IMR-90 (cell line): ENCODE results near the gene VEGFA. TPM values are rescaled to one million over a fixed set of nuclear protein-coding genes. Genes with fewer than 3 reads are reported as not detected.

Experiments used
- ATAC-seq: fragments of 200-7000 bp; cut with Tn5 transposase; 2 replicates; pipeline ENCODE4 v1.9.1; 2020; ENCODE audit warnings: low read depth, mild to moderate bottlenecking, moderate library complexity
- BruUV-seq: library from RNA; stranded (reverse); fragments of 400-500 nt; replicated peaks from 2 replicates; lab custom pipeline; 2021; lab: Mats Ljungman, UMichigan
- CTCF ChIA-PET: fragments of 300-600 bp; formaldehyde crosslinking; extraction: SDS; loops from one replicate; lab custom pipeline; 2021; ENCODE audit warnings: antibody characterized with exemption; lab: Yijun Ruan, JAX
- POLR2A ChIA-PET: fragments of 300-600 bp; sonication (Branson Sonifier 250); formaldehyde crosslinking; loops from one replicate; lab custom pipeline; 2022; ENCODE audit warnings: antibody characterized with exemption; ENCODE audit not compliant: unreplicated experiment; lab: Charles Lee
- DNase-seq: peaks from one replicate; pipeline ENCODE4 v3.0.0; 2013
- H2AFZ ChIP-seq: replicated peaks from 2 replicates; pipeline ENCODE3; 2013; ENCODE audit warnings: low read length, mild to moderate bottlenecking; ENCODE audit not compliant: poor library complexity
- H2AK5ac ChIP-seq: 2 replicates; pipeline ENCODE4 v1.6.1; 2013; ENCODE audit warnings: low read depth, low read length, inconsistent platforms
- H2AK9ac ChIP-seq: replicated peaks from 2 replicates; pipeline ENCODE3; 2013; ENCODE audit warnings: mild to moderate bottlenecking, low read depth, low read length, moderate library complexity; ENCODE audit not compliant: poor library complexity
- H2BK120ac ChIP-seq: 2 replicates; pipeline ENCODE4 v1.6.1; 2013; ENCODE audit warnings: low read depth, low read length, inconsistent platforms
- H2BK15ac ChIP-seq: 3 replicates; pipeline ENCODE4 v1.6.1; 2013; ENCODE audit warnings: low read depth, low read length, inconsistent platforms
- H2BK20ac ChIP-seq: 2 replicates; pipeline ENCODE4 v1.6.1; 2013; ENCODE audit warnings: low read depth, mild to moderate bottlenecking, inconsistent platforms, low read length, moderate library complexity
- H2BK5ac ChIP-seq: 2 replicates; pipeline ENCODE4 v1.6.1; 2013; ENCODE audit warnings: mild to moderate bottlenecking, low read depth, low read length, inconsistent platforms; ENCODE audit not compliant: poor library complexity, severe bottlenecking
- H3K14ac ChIP-seq: replicated peaks from 2 replicates; pipeline ENCODE4 v1.6.1; 2013; ENCODE audit warnings: low read depth, low read length, inconsistent platforms
- H3K18ac ChIP-seq: 2 replicates; pipeline ENCODE4 v1.6.1; 2013; ENCODE audit warnings: low read depth, low read length, control low read depth
- H3K23ac ChIP-seq: 2 replicates; pipeline ENCODE4 v1.6.1; 2013; ENCODE audit warnings: low read depth, low read length, inconsistent platforms
- H3K27ac ChIP-seq: 2 replicates; pipeline ENCODE4 v1.5.1; 2013; ENCODE audit warnings: mild to moderate bottlenecking, control low read depth, low read length; ENCODE audit not compliant: insufficient read depth
- H3K27me3 ChIP-seq: 2 replicates; pipeline ENCODE4 v1.6.1; 2013; ENCODE audit warnings: low read length; ENCODE audit not compliant: control insufficient read depth, insufficient read depth
- H3K36me3 ChIP-seq: 2 replicates; pipeline ENCODE4 v1.6.1; 2013; ENCODE audit warnings: low read length, mixed read lengths; ENCODE audit not compliant: control insufficient read depth, insufficient read depth
- H3K4ac ChIP-seq: 2 replicates; pipeline ENCODE4 v1.6.1; 2013; ENCODE audit warnings: low read depth, low read length, inconsistent platforms
- H3K4me1 ChIP-seq: 2 replicates; pipeline ENCODE4 v1.6.1; 2013; ENCODE audit warnings: low read length, mixed read lengths; ENCODE audit not compliant: control insufficient read depth, insufficient read depth
- H3K4me2 ChIP-seq: 2 replicates; pipeline ENCODE4 v1.6.1; 2013; ENCODE audit warnings: low read depth, mild to moderate bottlenecking, control low read depth, low read length, moderate library complexity
- H3K4me3 ChIP-seq: 2 replicates; pipeline ENCODE4 v1.5.1; 2013; ENCODE audit warnings: low read depth, mild to moderate bottlenecking, control low read depth, low read length, moderate library complexity; ENCODE audit not compliant: insufficient read depth
- H3K56ac ChIP-seq: 2 replicates; pipeline ENCODE4 v1.6.1; 2013; ENCODE audit warnings: low read length, inconsistent platforms; ENCODE audit not compliant: insufficient read depth; ENCODE audit errors: extremely low read depth
- H3K79me1 ChIP-seq, 2 experiments: 2 replicates each; pipeline ENCODE4 v1.6.1; 2013; ENCODE audit warnings: low read length in 2 of 2, inconsistent platforms in 1 of 2, low read depth in 1 of 2
- H3K9ac ChIP-seq: 2 replicates; pipeline ENCODE4 v1.6.1; 2013; ENCODE audit warnings: low read depth, low read length, control low read depth
- H3K9me1 ChIP-seq: 2 replicates; pipeline ENCODE4 v1.6.1; 2013; ENCODE audit warnings: low read length, inconsistent platforms; ENCODE audit not compliant: insufficient read depth
- H3K9me3 ChIP-seq: 2 replicates; pipeline ENCODE4 v1.6.1; 2013; ENCODE audit warnings: low read length; ENCODE audit not compliant: control insufficient read depth, insufficient read depth
- H4K20me1 ChIP-seq: 2 replicates; pipeline ENCODE4 v1.6.1; 2013; ENCODE audit warnings: low read length, inconsistent platforms; ENCODE audit not compliant: insufficient read depth
- H4K5ac ChIP-seq: 2 replicates; pipeline ENCODE4 v1.6.1; 2013; ENCODE audit warnings: mild to moderate bottlenecking, low read depth, low read length, control low read depth
- H4K8ac ChIP-seq, 2 experiments: 2 replicates each; pipeline ENCODE4 v1.6.1; 2013; ENCODE audit warnings: low read depth in 2 of 2, low read length in 2 of 2, control low read depth in 1 of 2, inconsistent platforms in 1 of 2
- H4K91ac ChIP-seq: 2 replicates; pipeline ENCODE4 v1.6.1; 2013; ENCODE audit warnings: low read depth, low read length, inconsistent platforms; ENCODE audit not compliant: insufficient read depth
- BHLHE40 ChIP-seq: fragments of 150-350 bp; IDR thresholded peaks from 2 replicates; pipeline ENCODE4 v1.6.1; 2016; ENCODE audit warnings: mild to moderate bottlenecking, low read depth, low read length
- CEBPB ChIP-seq: IDR thresholded peaks from 2 replicates; pipeline ENCODE4 v1.6.1; 2012; ENCODE audit warnings: low read depth, low read length, improper control_type of control experiment
- CHD1 ChIP-seq: IDR thresholded peaks from 2 replicates; pipeline ENCODE4 v1.6.1; 2012; ENCODE audit warnings: low read depth, low read length, improper control_type of control experiment
- FOS ChIP-seq: fragments of 150-350 bp; IDR thresholded peaks from 2 replicates; pipeline ENCODE4 v1.6.1; 2016; ENCODE audit warnings: low read depth, low read length
- MAFK ChIP-seq: IDR thresholded peaks from 2 replicates; pipeline ENCODE4 v1.6.1; 2012; ENCODE audit warnings: low read depth, low read length, improper control_type of control experiment
- MAZ ChIP-seq: IDR thresholded peaks from 2 replicates; pipeline ENCODE4 v1.6.1; 2012; ENCODE audit warnings: low read depth, mild to moderate bottlenecking, low read length, improper control_type of control experiment, moderate library complexity, borderline replicate concordance
- MXI1 ChIP-seq: IDR thresholded peaks from 2 replicates; pipeline ENCODE4 v1.6.1; 2012; ENCODE audit warnings: low read depth, mild to moderate bottlenecking, low read length, moderate library complexity, borderline replicate concordance
- NFE2L2 ChIP-seq: fragments of 150-350 bp; IDR thresholded peaks from 2 replicates; pipeline ENCODE4 v1.6.1; 2016; ENCODE audit warnings: low read depth, mild to moderate bottlenecking, low read length
- POLR2A ChIP-seq: IDR thresholded peaks from 2 replicates; pipeline ENCODE4 v1.6.1; 2012; ENCODE audit warnings: mild to moderate bottlenecking, low read depth, low read length
- RAD21 ChIP-seq: IDR thresholded peaks from 2 replicates; pipeline ENCODE4 v1.6.1; 2012; ENCODE audit warnings: low read length, improper control_type of control experiment
- RCOR1 ChIP-seq: IDR thresholded peaks from 2 replicates; pipeline ENCODE4 v1.6.1; 2012; ENCODE audit warnings: mild to moderate bottlenecking, low read length, improper control_type of control experiment; ENCODE audit not compliant: insufficient replicate concordance
- RFX5 ChIP-seq: IDR thresholded peaks from 2 replicates; pipeline ENCODE4 v1.8.0; 2012; ENCODE audit warnings: low read depth, mild to moderate bottlenecking, low read length, moderate library complexity
- SMC3 ChIP-seq: fragments of 150-350 bp; IDR thresholded peaks from 2 replicates; pipeline ENCODE4 v1.6.1; 2016; ENCODE audit warnings: low read depth, mild to moderate bottlenecking, antibody characterized with exemption, low read length, moderate library complexity
- whole genome bisulfite sequencing, 2 experiments: methylation state at CpG; one replicate each; pipeline versions ENCODE4 v1.1.5 to v1.1.7; 2013; ENCODE audit warnings: missing lambda C conversion rate in 2 of 2; ENCODE audit not compliant: insufficient read length in 1 of 2; ENCODE audit errors: extremely low coverage in 2 of 2; 5-methylcytosine and 5-hydroxymethylcytosine counted together
- dilution Hi-C: fragments of 300-500 bp; cut with HindIII; formaldehyde crosslinking; loops from one replicate; pipeline ENCODE4 v1.14.3; 2018; ENCODE audit warnings: low sequenced_read_pairs; ENCODE audit not compliant: unreplicated experiment
- in situ Hi-C: fragments of 300-500 bp; cut with MboI; formaldehyde crosslinking; loops from 3 replicates; pipeline ENCODE4 v1.14.3; 2019; ENCODE audit warnings: low sequenced_read_pairs, inconsistent platforms, mixed read lengths
- intact Hi-C: fragments of 100-400 bp; cut with micrococcal nuclease; formaldehyde crosslinking; loops from 2 replicates; pipeline ENCODE4 v1.10.0; 2022
- polyA plus RNA-seq, 3 experiments: library from polyadenylated mRNA; depleted of rRNA; stranded (reverse); fragments of >200 nt; gene quantifications; 2 replicates each; pipeline ENCODE4 v1.2.3, GENCODE V29; 2012; ENCODE audit warnings: low replicate concordance in 1 of 3
- total RNA-seq: library from RNA; depleted of rRNA; stranded (reverse); fragments of >200 nt; gene quantifications from 2 replicates; pipeline ENCODE4 v1.2.3, GENCODE V29; 2012
- TF ChIP-seq, protein P1 (sequence below): fragments of 150-350 bp; IDR thresholded peaks from 2 replicates; pipeline ENCODE4 v1.6.1; 2016; ENCODE audit warnings: low read depth, mild to moderate bottlenecking, low read length, moderate library complexity, borderline replicate concordance
- TF ChIP-seq, protein P2 (sequence below): fragments of 150-350 bp; IDR thresholded peaks from 2 replicates; pipeline ENCODE4 v1.6.1; 2017; ENCODE audit warnings: mild to moderate bottlenecking, antibody characterized with exemption, low read length, low read depth

The VEGFA gene
- total and polyA plus RNA-seq, 2 of the 4 experiments (the other 2 are of a cell fraction): 190 to 234 TPM

DNA sequence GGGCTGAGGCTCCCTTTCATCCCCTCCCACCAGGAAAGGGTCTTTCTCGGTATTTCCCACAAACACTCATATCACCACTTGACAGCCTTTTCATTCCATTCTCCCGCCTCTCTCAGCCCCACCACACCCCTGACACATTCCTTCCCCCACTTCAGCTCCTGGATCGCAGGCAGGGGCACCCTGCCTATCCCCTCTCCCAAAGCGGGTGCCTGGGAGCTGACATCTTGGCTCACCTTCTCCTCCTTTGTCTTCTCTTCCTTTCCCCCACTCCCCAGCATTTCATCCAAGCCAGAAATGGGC, 10.2 kb upstream of the VEGFA start (continued):
- TF ChIP-seq, protein P1, sequence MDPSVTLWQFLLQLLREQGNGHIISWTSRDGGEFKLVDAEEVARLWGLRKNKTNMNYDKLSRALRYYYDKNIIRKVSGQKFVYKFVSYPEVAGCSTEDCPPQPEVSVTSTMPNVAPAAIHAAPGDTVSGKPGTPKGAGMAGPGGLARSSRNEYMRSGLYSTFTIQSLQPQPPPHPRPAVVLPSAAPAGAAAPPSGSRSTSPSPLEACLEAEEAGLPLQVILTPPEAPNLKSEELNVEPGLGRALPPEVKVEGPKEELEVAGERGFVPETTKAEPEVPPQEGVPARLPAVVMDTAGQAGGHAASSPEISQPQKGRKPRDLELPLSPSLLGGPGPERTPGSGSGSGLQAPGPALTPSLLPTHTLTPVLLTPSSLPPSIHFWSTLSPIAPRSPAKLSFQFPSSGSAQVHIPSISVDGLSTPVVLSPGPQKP: no peak
- TF ChIP-seq RFX5: no peak

DNA sequence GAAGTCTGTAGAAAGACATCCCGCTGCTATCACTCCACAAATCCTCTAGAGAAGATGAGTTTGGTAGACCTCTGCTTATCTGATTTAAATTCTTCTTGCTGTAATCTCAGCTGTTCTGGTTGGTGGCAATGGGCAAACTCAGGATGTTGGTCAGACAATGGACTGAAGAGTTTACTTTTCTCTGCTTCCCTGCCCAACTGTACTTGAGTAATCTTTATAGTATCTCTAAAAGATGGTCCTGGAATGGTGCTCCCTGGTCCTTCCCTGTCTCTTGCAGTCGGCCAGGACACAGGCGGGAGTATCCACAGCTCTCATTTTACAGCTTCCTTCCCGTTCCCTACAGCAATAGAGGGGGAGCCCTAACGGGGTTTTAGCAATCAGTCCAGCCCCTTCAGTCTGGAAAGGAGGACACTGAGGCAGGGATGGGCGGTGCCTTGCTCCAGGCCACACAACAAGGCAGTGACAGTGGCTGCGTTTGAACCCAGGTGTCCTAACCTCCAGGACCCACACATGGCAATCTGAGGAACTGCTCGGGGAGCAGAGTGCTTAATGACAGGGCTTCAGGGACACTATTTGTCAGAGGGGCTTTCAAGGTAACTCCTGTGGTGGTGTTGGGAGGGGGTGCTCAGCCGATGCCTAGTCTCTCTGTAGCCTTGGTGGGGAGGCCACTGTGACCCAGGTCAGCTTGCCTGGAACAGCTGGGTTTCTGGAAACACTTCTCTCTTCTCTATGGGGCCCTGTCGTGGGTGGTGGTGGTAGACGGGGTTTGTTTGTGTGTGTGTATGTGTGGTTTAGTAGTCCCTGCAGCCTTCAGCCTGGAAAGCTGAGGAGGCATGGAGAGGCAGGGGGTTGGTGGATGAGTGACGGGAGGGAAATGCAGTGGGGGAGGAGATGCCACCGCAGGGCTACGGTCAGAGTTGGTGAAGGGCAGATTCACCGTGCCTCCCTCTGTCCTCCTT, 9.5 kb upstream of the VEGFA start:
- no peak overlapping the region for H3K4ac ChIP-seq
- no peak overlapping the region; the same call in 1 of the 2 replicates for H3K23ac ChIP-seq
- no peak overlapping the region for H3K27ac ChIP-seq
- H4K20me1 ChIP-seq: no peaks in the 10 kb centered on the region
- no peak for DNase-seq
- H3K9me3 ChIP-seq: no peaks in the 10 kb centered on the region
- ChIA-PET CTCF (interaction anchor here (1.2 kb wide), 1 partner anchor 93 kb away, joined by 3 read pairs; no protein-coding TSS in a partner anchor), POLR2A (no interaction called here)
- no peaks in the 10 kb centered on the region for H3K79me1 ChIP-seq
- dilution Hi-C loops (no loop called here), intact Hi-C loops (no loop called here), in situ Hi-C loops (no loop called here)
- no peak overlapping the region for H2BK15ac ChIP-seq
- H4K5ac ChIP-seq: no peak overlapping the region
- no TSS peak for BruUV-seq
- H3K56ac ChIP-seq: no peak overlapping the region
- no peak overlapping the region for H3K14ac ChIP-seq
- H3K9me1 ChIP-seq: no peaks in the 10 kb centered on the region
- H3K4me1 ChIP-seq: peaks cover 10% of the 10 kb centered on the region
- no peak overlapping the region for H2BK20ac ChIP-seq
- no peak overlapping the region for H2AFZ ChIP-seq
- no peak overlapping the region for H2BK5ac ChIP-seq
- H2BK120ac ChIP-seq: no peak overlapping the region
- H4K91ac ChIP-seq: no peak overlapping the region
- TF ChIP-seq RCOR1: no peak
- no peak for TF ChIP-seq RAD21
- TF ChIP-seq CHD1: no peak
- TF ChIP-seq MXI1: no peak
- no peak for TF ChIP-seq NFE2L2
- TF ChIP-seq SMC3: no peak
- no peak for TF ChIP-seq BHLHE40
- TF ChIP-seq MAZ: no peak
- TF ChIP-seq RFX5: no peak
- TF ChIP-seq POLR2A: no peak
- no peak for TF ChIP-seq CEBPB
- TF ChIP-seq, protein P2, sequence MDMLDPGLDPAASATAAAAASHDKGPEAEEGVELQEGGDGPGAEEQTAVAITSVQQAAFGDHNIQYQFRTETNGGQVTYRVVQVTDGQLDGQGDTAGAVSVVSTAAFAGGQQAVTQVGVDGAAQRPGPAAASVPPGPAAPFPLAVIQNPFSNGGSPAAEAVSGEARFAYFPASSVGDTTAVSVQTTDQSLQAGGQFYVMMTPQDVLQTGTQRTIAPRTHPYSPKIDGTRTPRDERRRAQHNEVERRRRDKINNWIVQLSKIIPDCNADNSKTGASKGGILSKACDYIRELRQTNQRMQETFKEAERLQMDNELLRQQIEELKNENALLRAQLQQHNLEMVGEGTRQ: no peak
- TF ChIP-seq FOS: no peak
- no peak for TF ChIP-seq MAFK
- no peak overlapping the region for H3K4me2 ChIP-seq
- H3K4me3 ChIP-seq: no peak overlapping the region
- no peak for ATAC-seq
- no peaks in the 10 kb centered on the region for H3K36me3 ChIP-seq
- H3K9ac ChIP-seq: no peak overlapping the region
- H2AK5ac ChIP-seq: no peak overlapping the region
- H3K18ac ChIP-seq: no peak overlapping the region
- no peak overlapping the region for H2AK9ac ChIP-seq
- no peak overlapping the region for H4K8ac ChIP-seq
- H3K27me3 ChIP-seq: peaks cover 33% of the 10 kb centered on the region
- WGBS, 2 experiments: no CpG with 5 or more reads among the region's 15 CpGs
